GM23338 (cell line): Measurements from ENCODE around the gene FN3KRP. TPM values are rescaled to one million over a fixed set of nuclear protein-coding genes. Genes with fewer than 3 reads are reported as not detected.

Source experiments
- ATAC-seq: fragments of 200-7000 bp; cut with Tn5 transposase; 3 replicates; pipeline ENCODE4 v1.9.1; 2020
- DNase-seq: peaks from one replicate; pipeline ENCODE4 v3.0.0-alpha.2; 2015; ENCODE audit warnings: low spot score
- H2AFZ ChIP-seq: fragments of 200-600 bp; sonication (generic); 2 replicates; pipeline ENCODE4 v1.8.0; 2016; ENCODE audit warnings: antibody characterized with exemption, mild to moderate bottlenecking, moderate library complexity
- H3F3A ChIP-seq: fragments of 200-600 bp; sonication (generic); replicated peaks from 2 replicates; pipeline ENCODE4 v1.8.0; 2017; ENCODE audit warnings: antibody characterized with exemption, mixed run types, low read depth
- H3K27ac ChIP-seq: fragments of 200-600 bp; sonication (generic); 2 replicates; pipeline ENCODE4 v1.6.1; 2016; ENCODE audit warnings: low read depth
- H3K27me3 ChIP-seq: fragments of 200-600 bp; sonication (generic); 2 replicates; pipeline ENCODE4 v1.8.0; 2016; ENCODE audit warnings: mild to moderate bottlenecking, mixed run types, moderate library complexity; ENCODE audit not compliant: insufficient read depth
- H3K36me3 ChIP-seq: fragments of 200-600 bp; sonication (generic); 2 replicates; pipeline ENCODE4 v1.8.0; 2016; ENCODE audit warnings: mild to moderate bottlenecking; ENCODE audit not compliant: insufficient read depth
- H3K4me1 ChIP-seq: fragments of 200-600 bp; sonication (generic); 2 replicates; pipeline ENCODE4 v1.8.0; 2016; ENCODE audit warnings: mild to moderate bottlenecking, moderate library complexity; ENCODE audit not compliant: insufficient read depth
- H3K4me2 ChIP-seq: fragments of 200-600 bp; sonication (generic); 2 replicates; pipeline ENCODE4 v1.7.1; 2017; ENCODE audit warnings: mixed run types
- H3K4me3 ChIP-seq: fragments of 200-600 bp; sonication (generic); 2 replicates; pipeline ENCODE4 v1.6.1; 2016; ENCODE audit warnings: mixed run types
- H3K79me2 ChIP-seq: fragments of 200-600 bp; sonication (generic); replicated peaks from 2 replicates; pipeline ENCODE4 v1.8.0; 2017; ENCODE audit warnings: mild to moderate bottlenecking; ENCODE audit not compliant: insufficient read depth
- H3K9me2 ChIP-seq: fragments of 200-600 bp; sonication (generic); 2 replicates; pipeline ENCODE4 v1.8.0; 2017; ENCODE audit not compliant: insufficient read depth
- H4K20me1 ChIP-seq: fragments of 200-600 bp; sonication (generic); replicated peaks from 2 replicates; pipeline ENCODE4 v1.8.0; 2017; ENCODE audit warnings: mild to moderate bottlenecking; ENCODE audit not compliant: insufficient read depth
- H3K27ac Mint-ChIP-seq: 2 replicates; pipeline ENCODE4 v1.8.0; 2020; ENCODE audit warnings: inconsistent platforms, mild to moderate bottlenecking, moderate library complexity, mixed read lengths
- H3K27me3 Mint-ChIP-seq: 3 replicates; pipeline ENCODE4 v1.8.0; 2022; ENCODE audit warnings: low read depth, mild to moderate bottlenecking, moderate library complexity, mixed read lengths, inconsistent platforms; ENCODE audit not compliant: insufficient read depth, poor library complexity
- H3K36me3 Mint-ChIP-seq: 3 replicates; pipeline ENCODE4 v1.8.0; 2021; ENCODE audit warnings: low read depth, mild to moderate bottlenecking, inconsistent platforms, moderate library complexity, mixed read lengths
- H3K4me1 Mint-ChIP-seq: 3 replicates; pipeline ENCODE4 v1.8.0; 2020; ENCODE audit warnings: mild to moderate bottlenecking, inconsistent platforms, mixed read lengths
- H3K4me3 Mint-ChIP-seq: 3 replicates; pipeline ENCODE4 v1.8.0; 2021; ENCODE audit warnings: moderate library complexity, mild to moderate bottlenecking, inconsistent platforms, mixed read lengths
- H3K9me3 Mint-ChIP-seq: 3 replicates; pipeline ENCODE4 v1.8.0; 2020; ENCODE audit warnings: moderate library complexity, mild to moderate bottlenecking, inconsistent platforms, mixed read lengths
- CREB1 ChIP-seq: fragments of 250-450 bp; sonication (Bioruptor Pico); IDR thresholded peaks from 2 replicates; pipeline ENCODE4 v1.5.0; 2020; ENCODE audit warnings: low read depth, mild to moderate bottlenecking, moderate library complexity
- EZH2 ChIP-seq: fragments of 200-600 bp; sonication (generic); IDR thresholded peaks from one replicate; pipeline ENCODE4 v1.8.0; 2017; ENCODE audit warnings: antibody characterized with exemption, mild to moderate bottlenecking, low read depth; ENCODE audit not compliant: unreplicated experiment
- EZH2phosphoT487 ChIP-seq: fragments of 200-600 bp; sonication (generic); IDR thresholded peaks from one replicate; pipeline ENCODE4 v1.8.1; 2018; ENCODE audit warnings: antibody characterized with exemption; ENCODE audit not compliant: unreplicated experiment
- JUNB ChIP-seq: IDR thresholded peaks from one replicate; pipeline ENCODE4 v1.6.1; 2016; ENCODE audit warnings: antibody characterized with exemption; ENCODE audit not compliant: unreplicated experiment
- NANOG ChIP-seq: IDR thresholded peaks from 2 replicates; pipeline ENCODE4 v1.6.1; 2016; ENCODE audit warnings: antibody characterized with exemption, borderline replicate concordance
- POLR2AphosphoS5 ChIP-seq: IDR thresholded peaks from 2 replicates; pipeline ENCODE4 v1.6.1; 2016; ENCODE audit warnings: antibody characterized with exemption, low read depth
- STAT1 ChIP-seq: IDR thresholded peaks from one replicate; pipeline ENCODE4 v1.6.1; 2016; ENCODE audit warnings: antibody characterized with exemption; ENCODE audit not compliant: unreplicated experiment
- ZNF114 ChIP-seq: fragments of 250-450 bp; sonication (Bioruptor Pico); IDR thresholded peaks from 2 replicates; pipeline ENCODE4 v1.5.0; 2020; ENCODE audit warnings: mild to moderate bottlenecking, moderate library complexity
- ZNF331 ChIP-seq: fragments of 250-450 bp; sonication (Bioruptor Pico); IDR thresholded peaks from 2 replicates; pipeline ENCODE4 v1.5.0; 2020; ENCODE audit warnings: low read depth, mild to moderate bottlenecking, moderate library complexity
- polyA plus RNA-seq: library from polyadenylated mRNA; unstranded; fragments of >200 nt; fragmentation: Nextera tagmentation; extraction: Ambion mirVana; gene quantifications from 2 replicates; pipeline ENCODE4 v1.2.1, GENCODE V29; 2016
- total RNA-seq: library from RNA; depleted of rRNA; stranded (reverse); fragments of >200 nt; shearing (Covaris generic); gene quantifications from 2 replicates; pipeline ENCODE4 v1.2.3, GENCODE V29; 2014
- TF ChIP-seq, protein P1 (sequence below): IDR thresholded peaks from one replicate; pipeline ENCODE4 v1.6.1; 2018; ENCODE audit warnings: antibody characterized with exemption; ENCODE audit not compliant: unreplicated experiment
- TF ChIP-seq, protein P2 (sequence below): fragments of 250-450 bp; sonication (Bioruptor Pico); IDR thresholded peaks from 2 replicates; pipeline ENCODE4 v1.5.0; 2020; ENCODE audit warnings: mild to moderate bottlenecking, moderate library complexity
- TF ChIP-seq, protein P3 (sequence below): IDR thresholded peaks from 2 replicates; pipeline ENCODE4 v1.6.1; 2016; ENCODE audit warnings: antibody characterized with exemption
- TF ChIP-seq, protein P4 (sequence below), 2 experiments: fragments of 200-600 bp in 1 of 2; sonication (generic) in 1 of 2; conservative IDR thresholded peaks; 2 replicates each; pipeline versions ENCODE4 v1.5.1 to v1.6.1; 2016 to 2017; ENCODE audit warnings: antibody characterized with exemption in 2 of 2, low read depth in 2 of 2, mild to moderate bottlenecking in 2 of 2, moderate library complexity in 1 of 2

FN3KRP gene
- total and polyA plus RNA-seq, 2 experiments from 2014 or later, result 15.9 to 16.7 TPM

DNA sequence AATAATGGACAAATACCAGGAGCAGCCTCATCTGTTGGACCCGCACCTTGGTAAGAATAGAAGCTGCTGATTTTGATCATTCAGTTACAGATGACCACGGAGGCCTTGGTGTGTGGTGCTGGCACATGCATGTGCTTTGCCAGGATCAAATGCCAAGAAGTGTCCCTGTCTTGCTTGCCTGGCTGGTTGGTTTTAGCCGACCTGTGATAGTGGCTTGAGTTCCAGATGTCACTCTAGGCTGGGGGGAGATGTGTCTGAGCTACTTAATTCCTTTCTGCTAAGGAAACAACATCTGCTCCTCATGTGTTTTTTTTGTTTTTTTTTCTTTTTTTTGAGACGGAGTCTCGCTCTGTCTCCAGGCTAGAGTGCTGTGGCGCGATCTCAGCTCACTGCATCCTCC is 39.7 kb downstream of the FN3KRP start:
- Histone ChIP-seq H3K36me3 (no peaks in the 10 kb centered on the region), H3F3A (0 out of 2 replicates have a peak, but pooled peaks cover 3% of the 10 kb centered on the region), H3K79me2 (peaks cover 74% of the 10 kb centered on the region), H3K4me2 (peak overlapping the region; percentile 36), H3K27ac (peak overlapping the region; percentile 56; the same call in 1 of the 2 replicates), H3K4me3 (no peak overlapping the region), H2AFZ (no peak overlapping the region), H3K27me3 (no peaks in the 10 kb centered on the region), H4K20me1 (peaks cover 12% of the 10 kb centered on the region; the same call in 1 of the 2 replicates), H3K9me2 (no peaks in the 10 kb centered on the region), H3K4me1 (peaks cover 24% of the 10 kb centered on the region)
- Mint-ChIP-seq H3K4me1 (peaks cover 38% of the 10 kb centered on the region), H3K27ac (no peak overlapping the region; the same call in 1 of the 2 replicates), H3K27me3 (peaks cover 13% of the 10 kb centered on the region), H3K9me3 (peaks cover 3% of the 10 kb centered on the region; the same call in 2 of the 3 replicates), H3K4me3 (no peak overlapping the region), H3K36me3 (peaks cover 34% of the 10 kb centered on the region)
- DNase-seq (no peak), ATAC-seq (no peak)
- TF ChIP-seq JUNB, result no peak
- no peak for TF ChIP-seq EZH2
- no peak for TF ChIP-seq EZH2phosphoT487
- TF ChIP-seq NANOG, result no peak
- no peak for TF ChIP-seq ZNF331 (CRISPR knock-in tag)
- TF ChIP-seq CREB1 (CRISPR knock-in tag), result no peak
- no peak for TF ChIP-seq POLR2AphosphoS5
- TF ChIP-seq, protein P1, sequence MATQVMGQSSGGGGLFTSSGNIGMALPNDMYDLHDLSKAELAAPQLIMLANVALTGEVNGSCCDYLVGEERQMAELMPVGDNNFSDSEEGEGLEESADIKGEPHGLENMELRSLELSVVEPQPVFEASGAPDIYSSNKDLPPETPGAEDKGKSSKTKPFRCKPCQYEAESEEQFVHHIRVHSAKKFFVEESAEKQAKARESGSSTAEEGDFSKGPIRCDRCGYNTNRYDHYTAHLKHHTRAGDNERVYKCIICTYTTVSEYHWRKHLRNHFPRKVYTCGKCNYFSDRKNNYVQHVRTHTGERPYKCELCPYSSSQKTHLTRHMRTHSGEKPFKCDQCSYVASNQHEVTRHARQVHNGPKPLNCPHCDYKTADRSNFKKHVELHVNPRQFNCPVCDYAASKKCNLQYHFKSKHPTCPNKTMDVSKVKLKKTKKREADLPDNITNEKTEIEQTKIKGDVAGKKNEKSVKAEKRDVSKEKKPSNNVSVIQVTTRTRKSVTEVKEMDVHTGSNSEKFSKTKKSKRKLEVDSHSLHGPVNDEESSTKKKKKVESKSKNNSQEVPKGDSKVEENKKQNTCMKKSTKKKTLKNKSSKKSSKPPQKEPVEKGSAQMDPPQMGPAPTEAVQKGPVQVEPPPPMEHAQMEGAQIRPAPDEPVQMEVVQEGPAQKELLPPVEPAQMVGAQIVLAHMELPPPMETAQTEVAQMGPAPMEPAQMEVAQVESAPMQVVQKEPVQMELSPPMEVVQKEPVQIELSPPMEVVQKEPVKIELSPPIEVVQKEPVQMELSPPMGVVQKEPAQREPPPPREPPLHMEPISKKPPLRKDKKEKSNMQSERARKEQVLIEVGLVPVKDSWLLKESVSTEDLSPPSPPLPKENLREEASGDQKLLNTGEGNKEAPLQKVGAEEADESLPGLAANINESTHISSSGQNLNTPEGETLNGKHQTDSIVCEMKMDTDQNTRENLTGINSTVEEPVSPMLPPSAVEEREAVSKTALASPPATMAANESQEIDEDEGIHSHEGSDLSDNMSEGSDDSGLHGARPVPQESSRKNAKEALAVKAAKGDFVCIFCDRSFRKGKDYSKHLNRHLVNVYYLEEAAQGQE, result no peak
- TF ChIP-seq, protein P2, sequence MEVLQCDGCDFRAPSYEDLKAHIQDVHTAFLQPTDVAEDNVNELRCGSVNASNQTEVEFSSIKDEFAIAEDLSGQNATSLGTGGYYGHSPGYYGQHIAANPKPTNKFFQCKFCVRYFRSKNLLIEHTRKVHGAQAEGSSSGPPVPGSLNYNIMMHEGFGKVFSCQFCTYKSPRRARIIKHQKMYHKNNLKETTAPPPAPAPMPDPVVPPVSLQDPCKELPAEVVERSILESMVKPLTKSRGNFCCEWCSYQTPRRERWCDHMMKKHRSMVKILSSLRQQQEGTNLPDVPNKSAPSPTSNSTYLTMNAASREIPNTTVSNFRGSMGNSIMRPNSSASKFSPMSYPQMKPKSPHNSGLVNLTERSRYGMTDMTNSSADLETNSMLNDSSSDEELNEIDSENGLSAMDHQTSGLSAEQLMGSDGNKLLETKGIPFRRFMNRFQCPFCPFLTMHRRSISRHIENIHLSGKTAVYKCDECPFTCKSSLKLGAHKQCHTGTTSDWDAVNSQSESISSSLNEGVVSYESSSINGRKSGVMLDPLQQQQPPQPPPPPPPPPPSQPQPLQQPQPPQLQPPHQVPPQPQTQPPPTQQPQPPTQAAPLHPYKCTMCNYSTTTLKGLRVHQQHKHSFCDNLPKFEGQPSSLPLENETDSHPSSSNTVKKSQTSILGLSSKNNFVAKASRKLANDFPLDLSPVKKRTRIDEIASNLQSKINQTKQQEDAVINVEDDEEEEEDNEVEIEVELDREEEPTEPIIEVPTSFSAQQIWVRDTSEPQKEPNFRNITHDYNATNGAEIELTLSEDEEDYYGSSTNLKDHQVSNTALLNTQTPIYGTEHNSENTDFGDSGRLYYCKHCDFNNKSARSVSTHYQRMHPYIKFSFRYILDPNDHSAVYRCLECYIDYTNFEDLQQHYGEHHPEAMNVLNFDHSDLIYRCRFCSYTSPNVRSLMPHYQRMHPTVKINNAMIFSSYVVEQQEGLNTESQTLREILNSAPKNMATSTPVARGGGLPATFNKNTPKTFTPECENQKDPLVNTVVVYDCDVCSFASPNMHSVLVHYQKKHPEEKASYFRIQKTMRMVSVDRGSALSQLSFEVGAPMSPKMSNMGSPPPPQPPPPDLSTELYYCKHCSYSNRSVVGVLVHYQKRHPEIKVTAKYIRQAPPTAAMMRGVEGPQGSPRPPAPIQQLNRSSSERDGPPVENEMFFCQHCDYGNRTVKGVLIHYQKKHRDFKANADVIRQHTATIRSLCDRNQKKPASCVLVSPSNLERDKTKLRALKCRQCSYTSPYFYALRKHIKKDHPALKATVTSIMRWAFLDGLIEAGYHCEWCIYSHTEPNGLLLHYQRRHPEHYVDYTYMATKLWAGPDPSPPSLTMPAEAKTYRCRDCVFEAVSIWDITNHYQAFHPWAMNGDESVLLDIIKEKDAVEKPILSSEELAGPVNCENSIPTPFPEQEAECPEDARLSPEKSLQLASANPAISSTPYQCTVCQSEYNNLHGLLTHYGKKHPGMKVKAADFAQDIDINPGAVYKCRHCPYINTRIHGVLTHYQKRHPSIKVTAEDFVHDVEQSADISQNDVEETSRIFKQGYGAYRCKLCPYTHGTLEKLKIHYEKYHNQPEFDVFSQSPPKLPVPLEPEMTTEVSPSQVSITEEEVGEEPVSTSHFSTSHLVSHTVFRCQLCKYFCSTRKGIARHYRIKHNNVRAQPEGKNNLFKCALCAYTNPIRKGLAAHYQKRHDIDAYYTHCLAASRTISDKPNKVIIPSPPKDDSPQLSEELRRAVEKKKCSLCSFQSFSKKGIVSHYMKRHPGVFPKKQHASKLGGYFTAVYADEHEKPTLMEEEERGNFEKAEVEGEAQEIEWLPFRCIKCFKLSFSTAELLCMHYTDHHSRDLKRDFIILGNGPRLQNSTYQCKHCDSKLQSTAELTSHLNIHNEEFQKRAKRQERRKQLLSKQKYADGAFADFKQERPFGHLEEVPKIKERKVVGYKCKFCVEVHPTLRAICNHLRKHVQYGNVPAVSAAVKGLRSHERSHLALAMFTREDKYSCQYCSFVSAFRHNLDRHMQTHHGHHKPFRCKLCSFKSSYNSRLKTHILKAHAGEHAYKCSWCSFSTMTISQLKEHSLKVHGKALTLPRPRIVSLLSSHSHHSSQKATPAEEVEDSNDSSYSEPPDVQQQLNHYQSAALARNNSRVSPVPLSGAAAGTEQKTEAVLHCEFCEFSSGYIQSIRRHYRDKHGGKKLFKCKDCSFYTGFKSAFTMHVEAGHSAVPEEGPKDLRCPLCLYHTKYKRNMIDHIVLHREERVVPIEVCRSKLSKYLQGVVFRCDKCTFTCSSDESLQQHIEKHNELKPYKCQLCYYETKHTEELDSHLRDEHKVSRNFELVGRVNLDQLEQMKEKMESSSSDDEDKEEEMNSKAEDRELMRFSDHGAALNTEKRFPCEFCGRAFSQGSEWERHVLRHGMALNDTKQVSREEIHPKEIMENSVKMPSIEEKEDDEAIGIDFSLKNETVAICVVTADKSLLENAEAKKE (CRISPR knock-in tag), result no peak
- TF ChIP-seq ZNF114 (CRISPR knock-in tag), result no peak
- TF ChIP-seq, protein P3, sequence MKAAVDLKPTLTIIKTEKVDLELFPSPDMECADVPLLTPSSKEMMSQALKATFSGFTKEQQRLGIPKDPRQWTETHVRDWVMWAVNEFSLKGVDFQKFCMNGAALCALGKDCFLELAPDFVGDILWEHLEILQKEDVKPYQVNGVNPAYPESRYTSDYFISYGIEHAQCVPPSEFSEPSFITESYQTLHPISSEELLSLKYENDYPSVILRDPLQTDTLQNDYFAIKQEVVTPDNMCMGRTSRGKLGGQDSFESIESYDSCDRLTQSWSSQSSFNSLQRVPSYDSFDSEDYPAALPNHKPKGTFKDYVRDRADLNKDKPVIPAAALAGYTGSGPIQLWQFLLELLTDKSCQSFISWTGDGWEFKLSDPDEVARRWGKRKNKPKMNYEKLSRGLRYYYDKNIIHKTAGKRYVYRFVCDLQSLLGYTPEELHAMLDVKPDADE, result no peak
- no peak for TF ChIP-seq STAT1
- TF ChIP-seq, protein P4, sequence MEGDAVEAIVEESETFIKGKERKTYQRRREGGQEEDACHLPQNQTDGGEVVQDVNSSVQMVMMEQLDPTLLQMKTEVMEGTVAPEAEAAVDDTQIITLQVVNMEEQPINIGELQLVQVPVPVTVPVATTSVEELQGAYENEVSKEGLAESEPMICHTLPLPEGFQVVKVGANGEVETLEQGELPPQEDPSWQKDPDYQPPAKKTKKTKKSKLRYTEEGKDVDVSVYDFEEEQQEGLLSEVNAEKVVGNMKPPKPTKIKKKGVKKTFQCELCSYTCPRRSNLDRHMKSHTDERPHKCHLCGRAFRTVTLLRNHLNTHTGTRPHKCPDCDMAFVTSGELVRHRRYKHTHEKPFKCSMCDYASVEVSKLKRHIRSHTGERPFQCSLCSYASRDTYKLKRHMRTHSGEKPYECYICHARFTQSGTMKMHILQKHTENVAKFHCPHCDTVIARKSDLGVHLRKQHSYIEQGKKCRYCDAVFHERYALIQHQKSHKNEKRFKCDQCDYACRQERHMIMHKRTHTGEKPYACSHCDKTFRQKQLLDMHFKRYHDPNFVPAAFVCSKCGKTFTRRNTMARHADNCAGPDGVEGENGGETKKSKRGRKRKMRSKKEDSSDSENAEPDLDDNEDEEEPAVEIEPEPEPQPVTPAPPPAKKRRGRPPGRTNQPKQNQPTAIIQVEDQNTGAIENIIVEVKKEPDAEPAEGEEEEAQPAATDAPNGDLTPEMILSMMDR (conservative IDR thresholded peaks at IDR 0.05; ENCODE audit: low read depth in 2 of 2), result no peak
